ENCODE results near the gene SLC39A13. TPM values are rescaled to one million over a fixed set of nuclear protein-coding genes. Genes with fewer than 3 reads are reported as not detected.

Gene SLC39A13
- total and polyA plus RNA-seq, 2 of the 13 experiments (the other 11 are each of a cell fraction or from before 2014, with no cell fraction given): 15.3 to 30.5 TPM

- TF ChIP-seq ZNF75D (CRISPR knock-in tag; IDR thresholded peaks at IDR 0.05; ENCODE audit: borderline replicate concordance): no peak
- no peak for TF ChIP-seq ZNF710 (CRISPR knock-in tag; IDR thresholded peaks at IDR 0.05; ENCODE audit: borderline replicate concordance)
- peak; percentile 95 for TF ChIP-seq NR2F6 (IDR thresholded peaks at IDR 0.05)
- peak; percentile 95 for TF ChIP-seq NR2F6 (CRISPR knock-in tag; IDR thresholded peaks at IDR 0.05)
- peak; percentile 73 for TF ChIP-seq RXRB (CRISPR knock-in tag; IDR thresholded peaks at IDR 0.05; ENCODE audit: borderline replicate concordance)
- TF ChIP-seq HMG20A (CRISPR knock-in tag; IDR thresholded peaks at IDR 0.05; ENCODE audit: borderline replicate concordance): no peak; the same call in 1 of the 2 replicates
- TF ChIP-seq ZBTB20 (CRISPR knock-in tag; IDR thresholded peaks at IDR 0.05; ENCODE audit: borderline replicate concordance, low read depth): no peak
- peak; percentile 41; the same call in 1 of the 2 replicates for TF ChIP-seq SOX5 (CRISPR knock-in tag; IDR thresholded peaks at IDR 0.05; ENCODE audit: borderline replicate concordance)
- no peak for TF ChIP-seq AFF4 (CRISPR knock-in tag; IDR thresholded peaks at IDR 0.05)
- no peak for TF ChIP-seq POLR2A (IDR thresholded peaks at IDR 0.05; ENCODE audit: insufficient read depth in 1 of 2, low read depth in 2 of 2, low read length in 2 of 2)
- TF ChIP-seq ARID5B (CRISPR knock-in tag; IDR thresholded peaks at IDR 0.05): peak; percentile 86
- TF ChIP-seq TBX3 (IDR thresholded peaks at IDR 0.05; ENCODE audit: borderline replicate concordance): no peak
- no peak for TF ChIP-seq ETV6 (CRISPR knock-in tag; conservative IDR thresholded peaks at IDR 0.05)
- TF ChIP-seq ZNF280D (CRISPR knock-in tag; IDR thresholded peaks at IDR 0.05): no peak
- no peak for TF ChIP-seq MTERF4 (CRISPR knock-in tag; IDR thresholded peaks at IDR 0.05)
- TF ChIP-seq ZNF17 (CRISPR knock-in tag; IDR thresholded peaks at IDR 0.05): no peak
- TF ChIP-seq ZNF768 (CRISPR knock-in tag; IDR thresholded peaks at IDR 0.05): no peak
Measured at GRCh38 chr11:47435687-47436086, 27.3 kb downstream of the SLC39A13 start (continued).
